GM21528 (cell line): ENCODE measurements around the gene PISD.
"Not testable (repeated sequence)": the region's sequence is repeated elsewhere in the genome, so short reads cannot be mapped to it uniquely, and the experiment has no call there.

ENCODE experiments used
- ATAC-seq: cut with Tn5 transposase; IDR thresholded peaks from one replicate; pipeline ENCODE4 v1.9.1; 2021; ENCODE audit warnings: mild to moderate bottlenecking, moderate library complexity; ENCODE audit not compliant: unreplicated experiment, low FRiP score

Gene PISD

DNA sequence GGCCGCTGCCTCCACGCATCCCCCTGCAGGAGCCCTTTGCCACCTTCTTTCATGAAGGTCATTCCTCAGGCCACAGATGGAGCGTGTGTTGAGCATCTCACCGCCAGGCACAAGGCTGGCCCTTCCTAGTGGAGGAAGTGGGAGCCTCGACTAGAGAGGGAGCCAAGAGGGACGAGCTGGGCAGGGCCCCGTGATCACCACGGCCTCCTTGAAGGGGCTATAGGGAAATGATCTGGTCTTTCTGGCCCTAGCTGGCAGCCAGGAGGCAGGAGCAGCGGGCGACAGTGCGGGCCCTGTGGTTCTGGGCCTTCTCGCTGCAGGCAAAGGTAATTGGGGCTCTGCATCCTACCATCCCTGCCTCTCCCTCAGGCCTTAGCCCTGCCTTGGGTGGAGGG, 49.1 kb downstream of the PISD start:
- ATAC-seq, result no peak

GRCh38 chr22:31611061-31611760, 50.8 kb downstream of the PISD start:
- no peak for ATAC-seq

GRCh38 chr22:31610611-31611010, 51.4 kb downstream of the PISD start:
- ATAC-seq, result no peak

- ATAC-seq, result no peak
Observed at GRCh38 chr22:31609716-31610115, 52.3 kb downstream of the PISD start.

DNA sequence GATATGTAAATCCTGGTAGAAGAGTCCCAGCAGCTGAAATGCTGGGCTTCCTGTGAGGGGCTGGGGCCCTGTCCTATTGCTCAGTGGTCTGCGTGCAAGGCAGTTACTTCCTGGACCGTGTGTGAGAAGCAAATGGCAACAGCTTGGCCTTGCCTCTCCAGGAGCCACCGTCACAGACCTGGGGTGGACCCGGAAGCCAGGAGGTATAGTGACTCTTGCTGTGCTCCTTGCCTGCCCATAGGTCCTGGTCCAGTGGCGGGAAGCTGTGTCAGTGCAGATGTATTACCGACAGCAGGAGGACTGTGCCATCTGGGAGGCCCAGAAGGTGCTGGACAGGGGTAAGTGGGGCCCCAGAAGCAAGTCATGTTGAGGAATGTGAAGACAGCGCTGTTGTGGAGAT, 54.3 kb downstream of the PISD start:
- no peak for ATAC-seq

DNA sequence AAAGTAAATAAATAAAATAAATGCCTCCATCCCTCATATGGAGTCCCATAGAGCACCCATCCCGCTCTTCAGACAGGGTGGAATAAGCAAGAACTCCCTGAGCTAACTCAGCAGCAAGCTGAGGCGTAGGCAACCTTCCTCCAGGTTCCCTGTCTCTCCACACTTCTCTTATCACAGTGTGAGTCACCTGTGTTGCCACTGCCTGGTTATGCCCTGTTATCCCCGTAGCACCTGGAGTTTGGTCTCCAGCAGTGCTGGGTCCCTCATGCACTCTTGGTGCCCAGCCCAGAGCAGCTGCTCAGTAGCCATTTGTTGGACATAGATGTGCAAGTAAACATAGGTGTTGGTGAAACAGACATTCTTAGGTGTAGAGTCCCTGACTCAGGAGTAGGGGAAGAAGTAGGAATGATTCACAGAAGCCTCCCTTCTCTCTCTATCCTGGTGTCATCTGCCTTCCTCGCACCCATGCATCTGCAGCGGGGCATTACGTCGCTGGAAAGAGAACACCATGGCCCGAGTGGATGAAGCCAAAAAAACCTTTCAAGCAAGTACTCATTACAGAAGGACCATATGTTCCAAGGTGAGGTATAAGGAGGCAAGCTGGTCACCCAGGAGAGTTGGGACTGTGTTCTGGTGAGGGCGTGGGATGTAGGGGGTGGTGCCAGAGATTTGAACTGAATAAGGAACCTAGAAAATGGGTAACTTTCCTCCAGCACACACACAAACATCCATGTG, 56.0 kb downstream of the PISD start:
- no peak for ATAC-seq

DNA sequence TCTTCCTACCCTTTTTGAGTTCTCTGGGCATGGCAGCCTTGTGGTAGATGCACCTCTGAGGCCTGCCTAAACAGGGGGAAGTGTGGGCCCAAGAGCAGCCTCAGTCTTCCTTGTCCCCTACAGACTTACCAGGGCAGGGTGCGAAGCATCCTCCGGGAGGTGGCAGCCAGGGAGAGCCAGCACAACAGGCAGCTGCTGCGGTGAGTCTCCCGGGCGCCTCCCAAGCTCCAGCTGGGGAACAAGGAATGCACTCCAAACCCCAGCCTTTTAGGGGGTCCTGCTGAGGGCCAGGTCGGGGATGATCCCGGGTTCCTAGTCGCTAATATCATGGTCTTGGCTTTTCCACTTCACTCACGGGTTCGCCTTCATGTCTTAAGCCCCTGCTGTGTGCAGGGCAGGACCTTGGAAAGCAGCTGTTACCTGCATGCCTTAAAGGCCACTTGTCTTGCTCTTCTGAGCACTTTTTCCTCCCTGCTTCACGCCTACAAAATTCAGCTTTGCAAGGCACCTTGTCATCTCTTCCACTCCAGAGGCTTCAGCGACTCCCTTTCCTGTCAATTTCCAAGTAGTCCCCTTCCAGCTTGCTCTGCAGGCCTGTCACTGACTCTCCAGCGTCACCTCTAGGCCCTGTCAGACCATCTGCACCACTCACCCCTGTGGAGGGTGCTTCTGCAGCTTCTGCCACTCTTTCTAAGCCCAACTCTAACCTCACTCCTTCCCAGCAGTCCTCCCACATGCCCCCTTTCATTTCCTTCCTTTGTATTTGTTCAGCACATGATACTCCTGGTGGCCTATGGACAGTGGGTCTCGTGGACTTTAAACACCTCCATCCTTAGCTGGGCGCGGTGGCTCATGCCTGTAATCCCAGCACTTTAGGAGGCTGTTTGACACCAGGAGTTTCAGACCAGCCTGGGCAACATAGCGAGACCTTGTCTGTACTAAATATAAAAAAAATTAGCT, 57.0 kb downstream of the PISD start:
- ATAC-seq, result no peak

DNA sequence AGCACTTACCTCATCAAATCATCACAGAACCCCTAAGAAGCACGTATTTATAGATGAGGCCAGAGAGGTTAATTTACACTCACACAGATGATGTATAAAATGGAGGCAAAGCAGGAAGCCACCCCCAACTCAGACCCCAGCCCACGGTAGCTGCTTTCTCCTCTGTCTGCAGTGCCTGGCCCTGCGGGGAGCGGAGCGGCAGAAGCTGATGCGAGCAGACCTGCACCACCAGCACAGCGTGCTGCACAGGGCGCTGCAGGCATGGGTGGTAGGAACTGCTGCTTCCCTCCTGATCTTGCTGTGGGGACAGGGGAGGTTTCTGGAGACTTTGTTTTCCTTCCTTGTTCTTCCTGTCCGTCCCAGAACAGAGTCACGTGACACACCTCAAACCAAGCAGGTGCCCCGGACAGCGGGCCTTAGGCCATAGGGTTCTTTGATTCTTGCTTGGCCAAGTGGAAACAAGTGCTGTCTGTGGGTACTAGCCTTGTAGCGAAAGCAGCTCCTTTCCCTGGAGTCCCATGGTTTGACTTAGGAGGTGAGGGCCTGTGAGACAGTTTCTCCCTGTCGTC, 57.8 kb downstream of the PISD start:
- no peak for ATAC-seq

GRCh38 chr22:31603574-31603973, 58.4 kb downstream of the PISD start:
- no peak for ATAC-seq

- no peak for ATAC-seq
Observed at GRCh38 chr22:31603081-31603525, 58.9 kb downstream of the PISD start.

GRCh38 chr22:31602259-31602952, 59.6 kb downstream of the PISD start:
- no peak for ATAC-seq

- ATAC-seq, result no peak
Observed at GRCh38 chr22:31595271-31595670, 66.7 kb downstream of the PISD start.

GRCh38 chr22:31590161-31590560, 71.9 kb downstream of the PISD start:
- ATAC-seq, result not testable (repeated sequence)

GRCh38 chr22:31588970-31589675, 72.9 kb downstream of the PISD start:
- no peak for ATAC-seq

- ATAC-seq, result no peak
Observed at GRCh38 chr22:31586137-31586920, 75.7 kb downstream of the PISD start.

GRCh38 chr22:31585161-31585859, 76.7 kb downstream of the PISD start:
- ATAC-seq, result no peak

DNA sequence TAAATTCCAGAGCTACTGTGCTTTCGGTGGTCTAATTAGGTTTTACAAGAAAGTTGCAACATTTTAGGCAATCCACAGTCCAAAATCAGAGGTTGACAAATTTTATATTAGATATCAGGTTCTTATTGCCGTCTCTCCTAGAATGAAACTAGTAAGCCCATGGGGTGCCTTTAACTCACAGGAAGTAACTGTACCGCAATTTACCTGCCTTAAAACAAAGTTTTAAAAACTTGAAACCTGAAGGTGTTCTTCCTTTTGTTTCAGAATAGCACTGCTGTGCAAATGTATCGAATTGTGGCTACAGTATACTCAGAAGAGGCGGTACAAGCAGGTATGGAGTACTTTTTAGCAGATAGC, 77.2 kb downstream of the PISD start:
- no peak for ATAC-seq

- ATAC-seq, result no peak
Observed at GRCh38 chr22:31583861-31584485, 78.0 kb downstream of the PISD start.
